Epithelial cell of proximal tubule (primary cell): ENCODE data around the gene LRIG1. TPM values are rescaled to one million over a fixed set of nuclear protein-coding genes. Genes with fewer than 3 reads are reported as not detected.

Experiments used
- DNase-seq: peaks from one replicate; pipeline ENCODE4 v3.0.0-alpha.2; 2011; ENCODE audit warnings: low read depth
- H3K4me3 ChIP-seq: 2 replicates; pipeline ENCODE4 v1.5.1; 2011; ENCODE audit warnings: low read depth, mild to moderate bottlenecking, low read length
- total RNA-seq: library from RNA; depleted of rRNA; stranded (reverse); fragments of >200 nt; gene quantifications from 2 replicates; pipeline ENCODE4 v1.2.3, GENCODE V29; 2015
- TF ChIP-seq, protein P1 (sequence below): conservative IDR thresholded peaks from 2 replicates; pipeline ENCODE4 v1.5.1; 2012; ENCODE audit warnings: low read depth, mild to moderate bottlenecking, low read length

LRIG1 gene
- total RNA-seq, 1 donor from 2014 or later = 10.0 TPM

- H3K4me3 ChIP-seq = no peak overlapping the region
- TF ChIP-seq, protein P1, sequence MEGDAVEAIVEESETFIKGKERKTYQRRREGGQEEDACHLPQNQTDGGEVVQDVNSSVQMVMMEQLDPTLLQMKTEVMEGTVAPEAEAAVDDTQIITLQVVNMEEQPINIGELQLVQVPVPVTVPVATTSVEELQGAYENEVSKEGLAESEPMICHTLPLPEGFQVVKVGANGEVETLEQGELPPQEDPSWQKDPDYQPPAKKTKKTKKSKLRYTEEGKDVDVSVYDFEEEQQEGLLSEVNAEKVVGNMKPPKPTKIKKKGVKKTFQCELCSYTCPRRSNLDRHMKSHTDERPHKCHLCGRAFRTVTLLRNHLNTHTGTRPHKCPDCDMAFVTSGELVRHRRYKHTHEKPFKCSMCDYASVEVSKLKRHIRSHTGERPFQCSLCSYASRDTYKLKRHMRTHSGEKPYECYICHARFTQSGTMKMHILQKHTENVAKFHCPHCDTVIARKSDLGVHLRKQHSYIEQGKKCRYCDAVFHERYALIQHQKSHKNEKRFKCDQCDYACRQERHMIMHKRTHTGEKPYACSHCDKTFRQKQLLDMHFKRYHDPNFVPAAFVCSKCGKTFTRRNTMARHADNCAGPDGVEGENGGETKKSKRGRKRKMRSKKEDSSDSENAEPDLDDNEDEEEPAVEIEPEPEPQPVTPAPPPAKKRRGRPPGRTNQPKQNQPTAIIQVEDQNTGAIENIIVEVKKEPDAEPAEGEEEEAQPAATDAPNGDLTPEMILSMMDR = no peak
- no peak for DNase-seq
Observed at GRCh38 chr3:66438046-66438445, 62.8 kb downstream of the LRIG1 start.

DNA sequence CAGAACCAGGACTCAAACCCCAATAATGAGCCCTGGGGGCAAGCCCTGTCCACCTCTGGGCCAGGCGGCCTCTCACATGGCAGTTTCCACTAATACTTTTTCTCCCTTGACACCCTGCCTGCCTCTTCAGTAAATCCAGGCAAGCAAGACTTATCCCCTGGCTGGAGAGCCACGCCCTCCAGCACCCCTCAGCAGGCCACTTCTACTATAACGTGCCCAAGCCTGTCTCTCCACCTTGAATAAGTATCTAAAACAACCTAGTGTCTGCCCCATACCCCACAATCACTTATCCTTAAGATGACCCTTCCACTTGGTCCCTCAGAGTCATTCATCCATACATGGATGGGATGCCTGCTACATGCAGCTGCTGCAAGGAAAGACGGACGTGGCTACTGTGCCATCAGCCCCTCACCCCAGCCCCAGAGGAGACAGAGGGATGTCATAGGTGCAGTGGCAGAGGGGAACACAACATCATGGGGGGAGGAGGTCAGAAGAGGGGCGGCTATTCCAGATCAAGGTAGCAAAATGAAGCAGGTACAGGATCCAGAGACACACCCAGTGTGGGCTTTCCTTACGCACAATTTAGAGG is 63.4 kb downstream of the LRIG1 start:
- TF ChIP-seq, protein P1 = no peak
- H3K4me3 ChIP-seq = no peak overlapping the region
- DNase-seq = no peak

GRCh38 chr3:66435989-66436388 is 64.8 kb downstream of the LRIG1 start:
- no peak overlapping the region for H3K4me3 ChIP-seq
- TF ChIP-seq, protein P1 = no peak
- DNase-seq = no peak

GRCh38 chr3:66434726-66435125 is 66.1 kb downstream of the LRIG1 start:
- no peak for DNase-seq
- no peak overlapping the region for H3K4me3 ChIP-seq
- TF ChIP-seq, protein P1 = no peak

- H3K4me3 ChIP-seq = no peak overlapping the region
- DNase-seq = no peak
- TF ChIP-seq, protein P1 = no peak
Observed at GRCh38 chr3:66433522-66433782, 67.4 kb downstream of the LRIG1 start.

- TF ChIP-seq, protein P1 = no peak
- no peak for DNase-seq
- H3K4me3 ChIP-seq = no peak overlapping the region
Observed at GRCh38 chr3:66432767-66433521, 67.9 kb downstream of the LRIG1 start.
